ENCODE data around the gene GLI1.
"Not testable (repeated sequence)": the region's sequence is repeated elsewhere in the genome, so short reads cannot be mapped to it uniquely, and the experiment has no call there.

Gene GLI1

DNA sequence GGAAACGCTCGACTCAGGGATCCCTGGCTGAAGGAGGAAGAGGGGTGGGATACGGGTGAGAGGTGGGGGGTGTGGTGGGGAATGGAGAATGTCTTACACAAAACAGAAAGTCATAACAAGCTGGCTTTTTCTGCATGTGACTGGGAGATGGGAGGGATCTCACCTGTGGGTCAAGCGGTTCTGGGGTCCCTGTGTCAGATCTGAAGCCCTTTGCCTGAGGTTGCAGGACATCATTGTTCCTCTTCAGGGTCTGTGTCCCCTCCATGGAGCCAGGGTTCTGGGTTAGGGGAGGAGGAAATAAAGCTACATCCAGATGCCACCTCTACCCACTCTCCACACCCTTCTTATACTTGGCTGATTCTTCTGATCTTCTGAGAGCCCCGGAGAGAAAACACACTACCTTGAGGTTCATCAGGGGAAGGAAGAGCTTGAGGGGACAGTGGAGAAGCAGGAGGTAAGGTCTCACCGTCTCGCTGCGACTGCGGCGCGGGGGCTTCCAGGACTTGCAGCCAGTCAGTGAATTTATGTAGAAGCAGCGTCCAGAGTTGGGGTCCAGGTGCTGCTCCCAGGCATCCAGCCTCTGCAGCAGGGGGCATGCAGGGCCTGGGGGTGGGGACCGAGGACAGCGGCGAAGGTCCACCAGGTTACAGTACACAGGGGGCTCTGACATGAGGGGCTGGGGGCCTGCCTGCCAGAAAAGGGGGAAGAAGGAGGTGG is 17.6 kb downstream of the GLI1 start:
- no peak for DNase-seq

DNA sequence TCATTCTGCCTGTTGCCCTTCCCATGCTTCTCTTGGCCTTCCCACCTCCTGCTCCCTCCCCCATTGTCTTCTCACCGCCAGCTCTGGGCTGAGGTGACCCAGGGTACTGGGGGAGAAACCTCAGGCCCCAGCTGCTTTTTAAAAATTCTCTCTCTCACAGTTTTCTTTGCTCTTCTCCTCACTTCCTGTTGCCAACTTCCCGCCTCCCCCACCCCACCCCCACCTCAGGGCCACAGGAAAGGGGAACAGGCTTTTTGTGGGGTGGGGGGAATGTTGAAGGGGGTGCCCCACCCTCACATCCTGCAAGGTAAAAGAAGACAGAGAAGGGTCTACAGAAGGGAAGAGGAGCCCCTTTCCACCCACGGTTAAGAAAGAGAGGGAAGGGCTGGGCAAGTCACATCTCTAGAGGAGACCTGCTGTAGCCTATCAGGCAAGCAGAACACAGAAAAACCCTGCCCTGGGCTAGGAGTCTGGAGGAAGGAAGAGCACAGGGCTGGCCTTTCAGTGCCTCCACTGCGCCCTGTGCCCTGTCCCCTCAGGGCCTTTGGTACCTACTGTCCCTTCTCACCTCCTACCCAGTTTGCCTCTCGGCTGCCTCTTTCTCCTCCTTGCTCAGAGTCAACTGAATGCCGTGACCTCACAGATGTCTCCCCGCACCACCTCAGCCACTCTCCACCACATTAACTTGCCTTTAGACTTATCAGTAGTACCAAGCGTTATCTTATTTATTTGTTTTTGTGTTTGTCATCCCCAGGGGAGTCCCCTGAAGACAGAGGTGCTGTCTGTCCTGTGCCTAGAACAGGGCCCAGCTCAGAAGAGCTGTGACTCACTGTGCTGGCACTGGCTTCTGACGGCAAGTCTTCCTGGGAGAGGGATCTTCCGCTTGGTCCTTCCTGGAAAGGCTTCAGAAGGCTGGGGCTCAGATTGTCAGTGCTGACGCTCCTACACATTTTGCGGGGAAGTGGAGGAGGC is 18.4 kb downstream of the GLI1 start:
- no peak for DNase-seq

DNA sequence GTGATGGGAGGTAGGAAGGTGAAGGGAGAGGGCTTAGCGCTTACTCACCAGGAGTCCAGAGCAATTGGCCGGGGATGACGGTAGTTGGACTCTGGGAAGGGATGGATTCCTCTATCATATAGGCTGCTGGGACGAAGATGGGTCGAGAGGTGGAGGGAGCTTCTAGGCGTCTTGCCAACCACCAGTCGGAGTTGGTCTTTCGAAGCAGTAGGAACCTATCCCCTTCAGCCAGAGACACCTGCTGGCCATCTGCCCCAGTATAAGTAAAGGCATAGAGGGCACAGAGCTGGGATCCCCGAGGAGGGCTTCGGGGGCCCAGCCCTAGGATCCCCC is 19.4 kb downstream of the GLI1 start:
- DNase-seq = no peak

DNA sequence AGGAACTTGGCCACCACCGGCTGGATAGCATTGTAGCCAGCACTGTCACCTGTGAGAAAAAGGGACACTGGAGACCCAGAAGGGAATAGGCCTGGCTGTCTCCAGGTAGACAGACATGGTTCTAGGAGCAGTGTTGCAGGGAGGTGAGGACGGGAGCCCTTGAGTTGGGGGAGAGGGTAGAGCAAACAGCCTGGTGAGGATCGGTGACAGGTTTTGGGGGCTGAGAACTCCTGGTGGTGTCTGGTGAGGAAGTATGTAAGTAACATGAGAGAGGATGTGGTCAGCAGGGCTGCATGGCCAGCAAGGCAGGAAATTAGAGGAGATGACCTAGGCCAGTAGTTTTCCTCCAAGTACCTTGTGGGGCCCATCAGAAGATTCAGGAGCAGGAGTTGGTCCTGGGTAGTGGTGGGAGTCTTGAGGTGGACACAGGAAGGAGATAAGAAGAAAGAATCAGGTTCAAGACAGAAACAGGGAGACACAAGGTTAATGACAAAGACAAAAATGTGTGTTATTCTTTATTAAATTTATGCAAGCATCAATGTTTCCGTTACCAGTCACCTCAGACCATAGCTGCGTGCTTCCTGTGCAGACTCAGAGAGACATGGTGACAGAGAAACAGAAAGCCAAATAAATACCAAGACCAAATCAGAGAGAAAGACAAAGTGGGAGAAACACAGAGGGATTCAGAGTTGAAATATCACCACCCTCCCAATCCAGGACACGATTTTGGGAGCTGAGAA is 20.0 kb downstream of the GLI1 start, which contains the start of gene ARHGAP9:
TSS of gene ARHGAP9 (minus strand) at position 491 of the 740 bp plus-strand sequence. CDS start at position 31, 460 bp downstream.
- DNase-seq = no peak

DNA sequence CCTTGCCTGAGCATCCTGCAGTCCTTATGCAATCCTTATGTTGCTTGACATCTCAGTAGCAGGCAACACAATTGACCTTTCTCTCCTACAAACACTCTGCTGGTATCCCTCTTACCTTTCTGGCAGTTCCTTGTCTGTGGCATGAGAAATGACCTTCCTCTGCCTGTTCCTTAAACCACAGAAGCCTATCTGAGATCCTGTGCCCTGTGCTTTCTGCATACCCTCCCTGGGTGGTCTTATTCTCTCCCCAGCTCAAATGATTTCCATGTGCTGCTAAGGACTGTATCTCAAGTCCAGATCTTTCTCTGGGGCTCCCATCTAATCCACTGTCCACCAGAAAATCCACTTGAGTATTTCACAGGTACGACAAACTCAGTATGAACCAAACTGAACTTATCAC is 22.1 kb downstream of the GLI1 start:
- DNase-seq = no peak

DNA sequence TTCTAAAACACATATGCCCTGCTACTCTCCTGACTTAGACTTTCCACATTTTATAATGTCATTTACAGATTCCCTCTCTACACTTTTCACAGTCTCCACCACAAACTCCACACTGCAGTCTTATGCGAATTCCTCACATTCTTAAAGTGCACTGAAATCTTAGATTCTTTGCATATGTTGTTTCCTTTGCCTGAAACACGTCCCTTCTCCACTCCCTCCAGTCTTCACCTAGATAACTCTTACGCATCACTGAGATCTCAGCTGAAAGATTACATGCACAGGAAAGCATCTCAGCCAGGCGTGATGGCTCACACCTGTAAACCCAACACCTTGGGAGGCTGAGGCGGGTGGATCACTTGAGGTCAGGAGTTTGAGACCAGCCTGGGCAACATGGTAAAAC is 23.9 kb downstream of the GLI1 start:
- DNase-seq = no peak

DNA sequence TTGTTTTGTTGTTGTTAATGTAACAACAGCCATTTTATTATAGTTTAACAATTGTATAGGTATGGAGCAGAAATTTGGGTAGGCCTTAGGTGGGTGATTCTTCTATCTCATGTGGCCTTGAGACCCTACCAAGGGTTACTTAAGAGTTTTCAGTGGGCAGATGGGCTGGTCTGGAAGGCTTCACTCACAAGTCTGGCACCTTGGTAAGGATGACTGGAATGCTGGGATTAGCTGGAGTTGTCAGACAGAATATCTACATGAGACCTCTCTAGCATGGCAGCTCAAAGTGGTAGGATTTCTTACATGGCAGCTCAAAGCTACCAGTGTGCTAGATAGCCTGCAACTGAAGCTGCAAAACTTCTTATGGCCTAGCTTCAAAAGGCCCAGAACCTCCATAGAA is 26.1 kb downstream of the GLI1 start:
- no peak for DNase-seq

DNA sequence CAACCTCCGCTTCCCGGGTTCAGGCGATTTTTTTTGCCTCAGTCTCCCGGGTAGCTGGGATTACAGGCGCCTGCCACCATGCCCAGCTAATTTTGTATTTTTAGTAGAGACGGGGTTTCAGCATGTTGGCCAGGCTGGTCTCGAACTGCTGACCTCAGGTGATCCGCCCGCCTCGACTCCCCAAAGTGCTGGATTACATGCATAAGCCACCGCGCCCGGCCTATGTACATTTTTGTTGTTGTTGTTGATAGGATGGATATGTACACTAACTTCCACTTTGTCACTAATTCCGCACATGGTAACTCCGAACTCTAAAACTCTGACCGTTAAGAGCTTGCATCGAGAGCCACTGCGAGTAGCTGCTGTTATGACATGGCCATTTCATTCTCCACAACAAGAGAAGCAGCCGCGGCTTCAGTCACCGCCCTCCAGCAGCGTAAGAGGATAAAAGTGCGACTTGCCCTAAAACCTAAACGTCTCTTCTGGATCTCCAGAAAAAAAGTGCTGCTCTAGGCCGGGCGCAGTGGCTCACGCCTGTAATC is 27.5 kb downstream of the GLI1 start:
- no peak for DNase-seq

DNA sequence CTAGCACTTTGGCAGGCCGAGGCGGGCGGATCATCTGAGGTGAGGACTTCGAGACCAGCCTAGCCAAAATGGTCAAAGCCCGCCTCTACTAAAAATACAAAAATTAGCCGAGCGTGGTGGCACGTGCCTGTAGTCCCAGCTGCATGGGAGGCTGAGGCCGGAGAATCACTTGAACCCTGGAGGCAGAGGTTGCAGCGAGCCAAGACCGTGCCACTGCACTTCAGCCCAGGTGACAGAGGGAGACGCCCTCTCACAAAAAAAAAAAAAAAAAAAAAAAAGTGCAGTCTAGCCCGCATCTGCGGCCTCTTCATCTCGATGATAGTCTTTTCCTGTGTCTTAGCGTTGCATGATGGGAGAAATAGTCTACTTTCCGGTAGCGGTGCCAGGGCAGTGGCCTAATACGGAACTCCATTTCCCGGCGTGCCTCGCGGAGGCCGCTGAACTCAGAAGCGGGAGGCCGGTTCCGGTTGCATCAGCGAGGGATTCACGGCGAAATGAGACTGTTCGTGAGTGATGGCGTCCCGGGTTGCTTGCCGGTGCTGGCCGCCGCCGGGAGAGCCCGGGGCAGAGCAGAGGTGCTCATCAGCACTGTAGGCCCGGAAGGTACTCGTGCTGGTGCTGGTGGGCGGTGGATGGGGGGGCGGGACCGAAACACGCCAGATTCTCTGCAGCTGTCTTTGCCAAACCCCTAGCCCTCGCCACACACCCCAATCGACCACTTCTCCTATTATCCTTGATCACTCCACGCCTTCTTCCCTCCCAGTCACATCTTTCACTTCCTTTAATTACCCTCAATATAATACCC is 28.2 kb downstream of the GLI1 start, which contains the start of gene MARS1:
TSS of gene MARS1 (plus strand) at position 472 of the 805 bp plus-strand sequence. CDS start at position 495, 23 bp downstream.
- DNase-seq = peak; percentile 93

DNA sequence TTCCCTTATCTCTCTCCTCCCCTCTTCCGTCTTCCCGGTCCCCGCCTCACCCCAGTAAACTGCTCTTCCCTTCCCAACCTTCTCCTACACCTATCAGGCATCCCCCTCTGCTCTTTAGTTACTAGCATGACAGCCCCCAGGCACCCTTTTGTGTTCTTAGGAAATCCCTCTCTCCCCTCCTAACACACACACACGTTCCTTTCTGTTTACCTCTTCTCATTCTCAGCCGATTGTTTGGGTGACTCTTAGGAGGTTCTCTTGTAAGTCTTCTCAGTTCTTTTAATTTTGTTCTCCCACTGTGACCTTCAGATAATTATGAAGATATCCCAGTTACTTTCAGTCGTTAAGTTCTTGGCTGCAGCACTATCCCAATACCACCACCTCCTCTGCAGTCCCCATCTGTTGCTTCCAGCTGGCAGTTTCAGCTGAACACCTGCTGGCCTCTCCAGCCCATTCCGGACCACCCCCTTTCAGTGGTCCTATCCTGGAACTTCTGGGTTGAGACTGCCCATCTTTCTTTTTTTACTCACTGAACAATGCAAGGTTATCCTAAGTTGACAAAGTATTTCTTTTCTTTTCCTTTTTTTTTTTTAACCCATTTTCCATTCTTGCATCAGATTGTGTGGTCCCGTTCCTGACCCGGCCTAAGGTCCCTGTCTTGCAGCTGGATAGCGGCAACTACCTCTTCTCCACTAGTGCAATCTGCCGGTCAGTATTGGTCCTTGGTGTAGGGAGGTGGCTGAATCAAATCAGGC is 29.0 kb downstream of the GLI1 start:
- DNase-seq = no peak

DNA sequence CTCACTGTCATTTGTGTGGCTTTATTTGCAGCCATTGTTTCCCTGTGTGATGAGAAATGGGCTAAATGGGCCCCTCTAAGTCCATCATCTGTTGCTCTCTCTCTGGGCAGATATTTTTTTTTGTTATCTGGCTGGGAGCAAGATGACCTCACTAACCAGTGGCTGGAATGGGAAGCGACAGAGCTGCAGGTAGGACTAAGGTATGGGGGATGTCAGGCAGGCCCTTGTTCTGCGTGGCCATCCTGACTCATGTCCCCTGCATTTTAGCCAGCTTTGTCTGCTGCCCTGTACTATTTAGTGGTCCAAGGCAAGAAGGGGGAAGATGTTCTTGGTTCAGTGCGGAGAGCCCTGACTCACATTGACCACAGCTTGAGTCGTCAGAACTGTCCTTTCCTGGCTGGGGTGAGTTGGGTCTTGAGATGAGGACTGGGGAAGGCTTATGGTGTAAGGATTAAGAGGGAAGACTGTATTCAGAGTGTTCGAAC is 29.6 kb downstream of the GLI1 start:
- DNase-seq = no peak

DNA sequence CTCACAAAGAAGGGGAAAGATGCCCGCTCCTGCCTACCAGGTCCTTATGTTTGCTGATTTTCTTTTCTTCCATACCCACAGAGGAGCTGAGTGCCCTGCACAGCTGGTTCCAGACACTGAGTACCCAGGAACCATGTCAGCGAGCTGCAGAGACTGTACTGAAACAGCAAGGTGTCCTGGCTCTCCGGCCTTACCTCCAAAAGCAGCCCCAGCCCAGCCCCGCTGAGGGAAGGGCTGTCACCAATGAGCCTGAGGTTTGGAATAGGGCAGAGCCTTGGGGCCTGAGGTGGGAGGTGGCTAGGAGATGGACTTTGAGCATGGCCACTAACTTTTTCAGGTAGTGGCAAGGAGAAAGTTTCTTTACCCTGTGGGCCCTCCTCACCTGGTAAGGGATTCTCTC is 30.5 kb downstream of the GLI1 start:
- no peak for DNase-seq

DNA sequence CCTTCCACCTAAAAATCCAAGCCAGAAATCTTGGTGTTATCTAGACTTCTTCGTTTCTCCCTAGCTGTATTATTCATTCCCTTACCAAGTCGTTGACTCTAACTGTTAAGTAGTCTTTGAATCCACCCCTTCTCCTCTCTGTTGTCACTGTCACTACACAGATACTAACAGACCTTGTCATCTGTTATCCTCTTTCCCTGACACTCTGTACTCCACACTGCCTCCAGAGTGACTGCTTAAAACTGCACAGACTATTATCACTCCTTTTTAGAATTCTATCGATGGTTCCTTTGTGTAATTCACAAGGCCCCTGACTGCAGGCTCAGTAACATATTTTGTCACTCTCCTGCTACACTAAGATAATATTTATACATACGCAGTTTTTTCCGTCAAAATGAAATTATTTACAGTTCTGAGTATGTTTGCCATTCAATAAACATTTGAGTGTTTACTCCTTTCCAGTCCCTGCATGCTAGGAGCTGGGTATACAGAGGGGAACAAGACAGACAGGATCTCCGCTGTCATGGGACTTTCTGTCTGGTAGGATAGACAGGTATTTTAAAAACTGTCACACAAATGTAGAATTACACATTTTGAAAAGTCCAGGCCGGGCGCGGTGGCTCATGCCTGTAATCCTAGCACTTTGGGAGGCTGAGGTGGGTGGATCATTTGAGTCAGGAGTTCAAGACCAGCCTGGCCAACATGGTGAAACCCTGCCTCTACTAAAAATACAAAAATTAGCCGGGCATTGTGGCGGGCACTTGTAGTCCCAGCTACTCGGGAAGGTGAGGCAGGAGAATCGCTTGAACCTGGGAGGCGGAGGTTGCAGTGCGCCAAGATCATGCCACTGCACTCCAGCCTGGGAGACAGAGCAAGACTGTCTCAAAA is 32.1 kb downstream of the GLI1 start:
- no peak for DNase-seq

DNA sequence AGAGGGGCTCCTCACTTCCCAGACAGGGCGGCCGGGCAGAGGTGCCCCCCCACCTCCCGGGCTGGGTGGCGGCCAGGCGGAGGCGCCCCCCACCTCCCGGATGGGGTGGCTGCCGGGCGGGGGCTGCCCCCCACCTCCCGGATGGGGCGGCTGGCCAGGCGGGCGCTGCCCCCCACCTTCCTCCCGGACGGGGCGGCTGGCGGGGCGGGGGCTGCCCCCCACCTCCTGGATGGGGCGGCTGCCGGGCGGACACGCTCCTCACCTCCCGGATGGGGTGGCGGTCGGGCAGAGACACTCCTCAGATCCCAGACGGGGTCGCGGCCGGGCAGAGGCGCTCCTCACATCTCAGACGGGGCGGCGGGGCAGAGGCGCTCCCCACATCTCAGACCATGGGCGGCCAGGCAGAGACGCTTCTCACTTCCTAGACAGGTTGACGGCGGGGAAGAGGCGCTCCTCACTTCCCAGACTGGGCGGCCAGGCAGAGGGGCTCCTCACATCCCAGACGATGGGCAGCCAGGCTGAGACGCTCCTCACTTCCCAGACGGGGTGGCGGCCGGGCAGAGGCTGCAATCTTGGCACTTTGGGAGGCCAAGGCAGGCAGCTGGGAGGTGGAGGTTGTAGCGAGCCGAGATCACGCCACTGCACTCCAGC is 35.6 kb downstream of the GLI1 start:
- not testable (repeated sequence) for DNase-seq

DNA sequence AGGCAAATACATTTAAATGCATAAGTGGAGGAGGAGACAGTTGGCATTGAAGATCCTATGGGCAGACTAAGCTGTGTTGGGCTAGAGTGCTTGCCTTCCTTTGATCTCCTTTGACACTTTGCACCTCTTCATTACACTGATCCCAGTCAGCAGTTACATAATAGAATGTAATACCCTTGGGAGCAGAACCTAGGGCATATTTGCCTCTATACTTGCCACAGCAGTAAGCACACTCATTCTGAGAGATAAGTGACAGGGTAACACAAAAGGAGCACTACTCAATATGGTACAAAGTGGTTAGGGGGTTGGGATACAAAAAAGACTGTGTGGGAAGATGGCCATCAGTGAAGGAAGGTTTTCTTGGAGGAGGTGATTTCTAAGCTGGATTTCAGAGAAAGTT is 37.2 kb downstream of the GLI1 start:
- no peak for DNase-seq

DNA sequence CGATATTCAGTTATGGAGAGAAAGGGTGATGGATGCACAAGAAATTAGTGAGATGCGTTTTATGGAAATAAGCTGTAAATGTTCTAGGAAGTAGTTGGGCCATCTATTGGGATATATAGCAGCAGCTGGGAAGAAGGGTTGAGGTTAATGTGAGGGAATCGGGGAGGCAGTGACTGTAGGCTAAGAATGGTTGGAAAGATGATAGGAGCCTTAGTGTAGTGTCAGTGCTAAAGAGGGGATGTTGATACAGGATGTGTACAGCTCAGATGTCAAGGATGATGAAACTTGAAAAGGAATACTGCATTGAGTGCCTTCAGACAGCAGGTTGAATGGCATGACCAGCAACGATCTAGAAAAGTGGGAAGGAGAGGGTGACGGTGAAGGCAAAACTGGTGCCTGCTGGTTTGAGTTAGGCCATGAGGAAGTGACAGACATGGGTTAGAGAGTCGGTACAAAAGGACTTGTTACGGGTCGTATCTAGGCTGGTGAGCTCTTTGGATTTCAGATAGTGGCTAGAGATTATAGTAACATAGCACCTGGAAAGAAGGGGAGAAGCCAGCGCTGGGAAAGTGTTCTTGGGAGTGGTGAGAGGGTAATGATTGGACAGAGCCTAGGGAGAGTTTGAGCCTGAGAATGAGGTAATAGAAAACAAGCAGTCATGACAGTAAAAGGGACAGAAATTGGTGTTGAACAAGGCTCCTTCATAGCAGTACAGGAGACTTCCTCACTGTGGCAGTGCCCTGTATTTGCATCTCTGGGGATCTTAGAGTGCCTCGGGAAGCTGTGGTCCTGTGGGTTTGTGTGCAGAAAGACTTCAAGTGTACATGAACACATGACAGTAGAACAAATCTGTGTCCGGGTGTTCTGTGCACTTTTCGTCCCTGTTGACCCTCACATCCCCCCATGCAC is 37.9 kb downstream of the GLI1 start:
- no peak for DNase-seq

DNA sequence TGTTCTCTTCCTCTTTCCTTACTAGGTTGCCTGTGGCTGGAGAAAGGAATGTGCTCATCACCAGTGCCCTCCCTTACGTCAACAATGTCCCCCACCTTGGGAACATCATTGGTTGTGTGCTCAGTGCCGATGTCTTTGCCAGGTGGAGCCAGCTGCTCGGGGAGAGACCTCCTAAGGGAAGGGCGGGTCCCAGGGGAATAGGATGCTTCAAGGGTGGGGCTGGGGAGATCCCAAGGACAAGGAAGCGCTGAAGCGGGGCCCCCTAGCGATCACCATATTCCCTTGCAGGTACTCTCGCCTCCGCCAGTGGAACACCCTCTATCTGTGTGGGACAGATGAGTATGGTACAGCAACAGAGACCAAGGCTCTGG is 38.5 kb downstream of the GLI1 start:
- no peak for DNase-seq

DNA sequence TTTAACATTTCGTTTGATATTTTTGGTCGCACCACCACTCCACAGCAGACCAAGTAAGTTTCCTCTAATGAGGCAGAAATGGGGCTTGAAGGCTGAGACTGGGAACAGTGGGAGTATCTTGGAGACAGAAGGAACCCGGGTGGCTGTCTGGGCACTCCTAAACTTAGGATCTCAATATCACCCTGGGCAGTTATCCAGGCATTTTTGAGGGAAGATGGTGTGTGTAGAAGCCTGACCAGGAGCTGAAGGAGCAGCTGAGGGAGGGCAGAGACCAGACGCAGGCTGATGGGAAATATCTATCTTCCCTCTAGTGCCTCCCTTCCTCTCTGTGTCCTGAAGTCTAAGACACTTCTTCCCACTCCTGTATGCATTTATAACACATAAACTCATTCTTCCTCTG is 39.0 kb downstream of the GLI1 start:
- no peak for DNase-seq

DNA sequence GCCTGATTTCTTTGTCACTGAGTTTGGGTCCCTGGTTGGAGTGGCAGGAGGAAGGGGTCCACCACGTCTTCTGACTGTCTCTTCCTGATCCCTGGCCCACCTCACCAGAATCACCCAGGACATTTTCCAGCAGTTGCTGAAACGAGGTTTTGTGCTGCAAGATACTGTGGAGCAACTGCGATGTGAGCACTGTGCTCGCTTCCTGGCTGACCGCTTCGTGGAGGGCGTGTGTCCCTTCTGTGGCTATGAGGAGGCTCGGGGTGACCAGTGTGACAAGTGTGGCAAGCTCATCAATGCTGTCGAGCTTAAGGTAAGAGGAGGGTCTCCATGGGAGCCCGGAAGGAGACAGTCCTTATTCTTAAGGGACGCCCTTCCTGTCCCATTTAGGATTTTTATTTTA is 40.6 kb downstream of the GLI1 start:
- DNase-seq = no peak

All from NCI-H2029 treated with DMSO at 0.1 percent for 48 hours (cell line).